IPS-18c (cell line): Measurements from ENCODE around the gene STIMATE.

Source experiments
- H3K4me3 ChIP-seq: 2 replicates; pipeline ENCODE4 v1.7.0; 2013; ENCODE audit warnings: low read depth, mild to moderate bottlenecking, low read length, moderate library complexity; ENCODE audit not compliant: insufficient read depth
- H3K9me3 ChIP-seq: one replicate; pipeline ENCODE4 v1.6.1; 2013; ENCODE audit warnings: mild to moderate bottlenecking, low read length, moderate library complexity; ENCODE audit not compliant: control insufficient read depth, insufficient read depth

STIMATE gene

GRCh38 chr3:52836986-52837385 lies 60.4 kb downstream of the STIMATE start:
- no peaks in the 10 kb centered on the region for H3K9me3 ChIP-seq
- no peak overlapping the region for H3K4me3 ChIP-seq

DNA sequence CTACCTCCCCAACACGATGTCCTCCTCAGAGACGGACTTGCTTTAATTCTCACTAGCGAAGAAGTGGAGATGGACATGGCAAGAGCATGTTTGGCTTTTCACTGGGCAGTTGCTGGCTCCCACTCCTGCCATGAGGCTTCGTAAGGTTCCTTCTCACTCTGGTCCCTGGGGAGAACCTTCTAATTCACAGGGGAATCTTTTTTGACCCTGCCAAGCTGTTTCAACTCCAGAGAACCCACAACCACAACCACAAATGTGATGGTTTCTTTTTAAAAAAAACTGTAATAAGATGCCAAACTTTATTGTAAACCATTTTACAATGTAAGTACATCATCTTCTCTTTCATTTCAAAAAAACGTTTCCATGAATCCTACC lies 60.9 kb downstream of the STIMATE start:
- Histone ChIP-seq H3K9me3 (no peaks in the 10 kb centered on the region), H3K4me3 (no peak overlapping the region)

GRCh38 chr3:52835766-52836470 lies 61.4 kb downstream of the STIMATE start:
- no peak overlapping the region for H3K4me3 ChIP-seq
- no peaks in the 10 kb centered on the region for H3K9me3 ChIP-seq

GRCh38 chr3:52834871-52835501 lies 62.4 kb downstream of the STIMATE start, which contains the start of gene MUSTN1:
Gene MUSTN1, minus strand, starts transcription at chr3:52835019. Its CDS starts 71 bp downstream, at chr3:52834948.
- Histone ChIP-seq H3K4me3 (no peak within 1 kb of the TSS), H3K9me3 (no peaks in the 10 kb centered on the region)

- Histone ChIP-seq H3K4me3 (no peak overlapping the region), H3K9me3 (no peaks in the 10 kb centered on the region)
Measured at GRCh38 chr3:52833202-52833601, 64.1 kb downstream of the STIMATE start.

DNA sequence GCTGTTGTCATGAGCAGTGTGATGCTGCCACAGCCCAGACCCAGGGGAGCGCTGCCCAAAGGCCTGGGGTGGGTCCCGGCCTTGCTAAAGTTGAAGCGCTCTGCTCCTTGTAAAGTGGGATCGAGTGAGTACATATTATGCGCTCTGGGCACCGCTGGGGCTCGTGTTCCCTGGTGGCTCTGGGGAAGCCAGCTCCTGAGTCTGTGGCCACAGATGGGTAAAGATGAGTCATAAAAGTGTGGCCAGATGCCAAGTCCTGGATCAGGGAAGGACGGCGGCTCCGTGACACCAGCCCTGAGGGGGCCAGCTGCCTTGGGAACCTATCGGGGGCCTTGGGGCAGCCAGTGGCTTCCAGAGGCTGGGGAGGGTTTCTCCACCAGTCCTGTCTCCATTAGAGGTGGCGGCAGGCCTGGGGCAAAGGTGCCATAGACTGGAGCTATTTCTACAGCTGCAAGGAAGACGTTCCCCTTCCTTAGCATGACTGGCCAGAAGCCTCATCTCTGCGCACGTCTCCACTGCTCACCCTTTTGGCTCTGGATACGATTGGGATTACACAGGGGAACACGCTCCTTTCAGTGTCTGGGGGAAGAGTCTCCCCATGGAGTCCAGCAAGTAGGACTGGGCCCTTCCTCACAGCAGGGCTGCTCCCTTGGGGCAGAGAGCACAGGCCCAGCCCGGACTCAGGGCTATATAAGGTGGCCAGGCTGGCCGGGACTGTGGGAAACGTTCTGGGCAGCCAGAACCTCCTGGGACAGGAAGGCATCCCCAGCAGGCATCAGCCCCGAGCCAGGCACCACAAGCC lies 65.6 kb downstream of the STIMATE start:
- H3K4me3 ChIP-seq = no peak overlapping the region
- no peaks in the 10 kb centered on the region for H3K9me3 ChIP-seq

GRCh38 chr3:52830535-52831258 lies 66.7 kb downstream of the STIMATE start, which contains the start of gene ITIH4:
Gene ITIH4, minus strand, starts transcription at chr3:52830672. Its CDS starts 30 bp downstream, at chr3:52830642.
- no peak within 1 kb of the TSS for H3K4me3 ChIP-seq
- H3K9me3 ChIP-seq = no peaks in the 10 kb centered on the region

DNA sequence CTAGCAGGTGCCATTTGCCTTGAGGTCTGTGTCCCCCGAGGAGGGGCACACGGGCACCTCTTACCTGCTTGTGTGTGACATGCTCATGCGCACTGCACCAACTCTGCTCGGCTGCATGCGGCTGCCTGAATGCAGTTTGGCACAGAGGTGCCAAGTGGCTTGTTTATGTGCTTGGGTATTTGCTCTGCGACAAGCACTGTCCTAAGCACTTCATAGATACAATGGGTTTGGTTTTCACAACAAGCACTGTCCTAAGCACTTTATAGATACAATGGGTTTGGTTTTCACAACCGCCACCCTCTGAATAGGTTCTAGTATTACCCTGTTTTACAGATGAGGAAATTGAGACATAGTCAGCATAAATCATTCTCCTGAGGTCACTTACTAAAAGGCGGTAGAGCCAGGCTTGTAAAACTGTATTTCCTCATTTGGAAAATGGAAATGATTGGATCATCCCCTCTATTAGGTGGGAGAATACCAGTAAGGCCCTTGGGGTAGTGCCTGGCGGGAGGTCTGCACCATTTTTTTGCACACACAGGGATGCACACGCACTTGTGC lies 67.4 kb downstream of the STIMATE start:
- Histone ChIP-seq H3K4me3 (no peak overlapping the region), H3K9me3 (no peaks in the 10 kb centered on the region)

- Histone ChIP-seq H3K4me3 (no peak overlapping the region), H3K9me3 (no peaks in the 10 kb centered on the region)
Measured at GRCh38 chr3:52829482-52829881, 67.9 kb downstream of the STIMATE start.

- Histone ChIP-seq H3K4me3 (no peak overlapping the region), H3K9me3 (no peaks in the 10 kb centered on the region)
Measured at GRCh38 chr3:52827866-52828376, 69.4 kb downstream of the STIMATE start.

DNA sequence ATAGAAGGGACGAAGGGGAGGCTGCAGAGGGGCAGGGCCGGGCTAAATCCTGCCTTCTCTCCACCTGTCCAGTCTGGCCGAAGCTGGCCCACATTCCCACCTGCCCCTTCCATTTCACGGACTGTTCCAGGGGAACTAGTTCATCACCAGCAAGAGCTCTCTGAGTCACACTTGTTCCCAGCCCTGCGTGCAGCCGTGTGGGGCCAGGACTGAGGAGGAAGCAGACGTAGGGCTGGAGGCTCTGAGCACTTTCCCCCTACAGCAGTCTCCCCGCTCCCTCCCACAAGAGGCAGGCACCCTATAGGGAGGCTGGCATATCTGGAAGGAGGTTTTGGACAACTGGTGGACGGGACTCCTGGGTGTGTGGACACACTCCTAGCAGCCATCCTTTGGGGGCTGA lies 69.9 kb downstream of the STIMATE start:
- H3K9me3 ChIP-seq = no peaks in the 10 kb centered on the region
- no peak overlapping the region for H3K4me3 ChIP-seq

DNA sequence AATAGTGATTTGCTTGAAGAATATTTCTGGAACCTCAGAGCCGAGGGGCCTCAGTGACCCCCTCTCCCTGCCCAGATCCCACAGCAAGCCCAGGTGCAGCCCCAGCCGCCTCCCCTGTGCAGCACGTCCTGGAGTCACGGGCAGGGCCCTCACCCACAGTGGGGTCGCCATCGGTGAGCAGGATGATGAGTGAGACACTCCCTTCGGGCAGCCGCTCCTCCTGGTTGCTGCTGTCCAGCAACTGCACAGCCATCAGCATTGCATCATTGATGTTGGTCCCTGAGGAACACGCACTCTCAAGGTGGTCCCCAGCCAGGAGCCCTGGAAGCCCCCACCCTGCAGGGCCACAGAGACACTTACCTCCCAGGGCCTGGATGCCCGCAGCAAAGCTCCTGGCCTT lies 73.3 kb downstream of the STIMATE start:
- Histone ChIP-seq H3K9me3 (no peaks in the 10 kb centered on the region), H3K4me3 (no peak overlapping the region)

- H3K9me3 ChIP-seq = no peaks in the 10 kb centered on the region
- H3K4me3 ChIP-seq = no peak overlapping the region
Measured at GRCh38 chr3:52822363-52822762, 75.0 kb downstream of the STIMATE start.

DNA sequence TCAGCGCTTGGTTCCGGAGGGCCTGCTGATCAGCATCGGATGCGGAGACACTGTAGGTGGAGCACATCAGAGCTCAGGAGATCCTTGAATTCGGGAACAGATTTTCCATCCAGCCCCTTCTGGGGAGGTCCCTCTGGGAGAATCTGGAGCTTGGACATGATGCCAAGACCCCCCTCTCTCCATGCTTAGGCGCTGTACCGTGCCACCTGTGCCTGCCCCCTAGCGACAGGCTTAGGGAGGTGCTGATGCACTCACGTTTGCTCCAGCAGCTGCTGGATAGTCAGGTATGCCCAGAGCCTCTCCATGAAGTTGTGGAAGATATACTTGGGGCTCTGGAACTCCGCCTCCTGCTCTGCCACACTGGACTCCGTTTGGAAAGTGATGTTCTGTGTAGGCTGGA lies 76.6 kb downstream of the STIMATE start:
- no peaks in the 10 kb centered on the region for H3K9me3 ChIP-seq
- H3K4me3 ChIP-seq = no peak overlapping the region

GRCh38 chr3:52819936-52820335 lies 77.4 kb downstream of the STIMATE start:
- Histone ChIP-seq H3K4me3 (no peak overlapping the region), H3K9me3 (no peaks in the 10 kb centered on the region)

DNA sequence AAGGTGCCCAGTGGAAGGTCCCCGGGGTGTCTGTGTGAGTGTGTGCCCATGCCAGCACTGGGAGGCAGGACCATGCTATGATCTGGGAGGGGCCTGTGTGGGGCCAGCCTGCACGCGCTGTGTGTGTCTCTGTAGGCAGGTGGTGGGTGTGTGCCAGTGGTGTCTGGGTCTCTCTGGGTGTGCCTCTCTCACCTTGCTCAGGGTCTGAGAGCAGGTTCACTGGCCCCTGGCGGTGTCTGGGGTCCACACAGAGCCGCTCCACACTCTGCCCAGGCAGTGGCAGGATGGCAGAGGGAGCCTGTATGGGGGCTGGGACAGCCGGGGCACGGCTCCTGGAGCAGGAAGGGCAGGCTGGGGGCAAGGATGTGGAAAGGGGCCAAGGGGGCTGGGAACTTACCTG lies 79.5 kb downstream of the STIMATE start:
- H3K4me3 ChIP-seq = no peak overlapping the region
- H3K9me3 ChIP-seq = no peaks in the 10 kb centered on the region

DNA sequence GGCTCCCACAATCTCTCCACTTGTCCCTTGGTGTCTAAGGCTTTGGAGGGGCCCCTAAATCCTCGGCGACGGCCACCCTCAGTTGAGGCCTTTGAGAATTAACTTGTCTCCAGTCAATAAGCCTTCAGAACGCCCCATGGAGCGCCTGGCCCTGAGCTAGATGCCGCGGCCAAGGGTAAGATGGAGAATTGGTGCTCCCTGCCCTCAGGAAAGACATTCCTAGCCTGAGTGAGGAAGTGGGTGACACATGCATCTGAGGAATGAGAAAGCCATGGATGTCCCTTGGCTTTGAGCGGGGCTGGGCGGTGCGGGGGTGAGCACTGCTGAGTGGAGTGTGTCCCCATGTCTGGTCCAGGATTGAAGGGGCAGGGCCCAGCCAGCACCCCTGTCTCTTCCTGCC lies 80.1 kb downstream of the STIMATE start:
- Histone ChIP-seq H3K9me3 (no peaks in the 10 kb centered on the region), H3K4me3 (no peak overlapping the region)
